HT-29 (cell line): ENCODE results near the gene ADAMTS10. TPM values are rescaled to one million over a fixed set of nuclear protein-coding genes. Genes with fewer than 3 reads are reported as not detected.
"Not testable (repeated sequence)": the region's sequence is repeated elsewhere in the genome, so short reads cannot be mapped to it uniquely, and the experiment has no call there.

Experiments used
- DNase-seq: peaks from one replicate; pipeline ENCODE4 v3.0.0-alpha.2; 2015; ENCODE audit warnings: low spot score
- total RNA-seq: library from RNA; depleted of rRNA; stranded (reverse); fragments of >200 nt; shearing (Covaris generic); gene quantifications from 2 replicates; pipeline ENCODE4 v1.2.3, GENCODE V29; 2014; rRNA removed

Gene ADAMTS10
- total RNA-seq, 1 experiment from 2014 or later: not detected

DNA sequence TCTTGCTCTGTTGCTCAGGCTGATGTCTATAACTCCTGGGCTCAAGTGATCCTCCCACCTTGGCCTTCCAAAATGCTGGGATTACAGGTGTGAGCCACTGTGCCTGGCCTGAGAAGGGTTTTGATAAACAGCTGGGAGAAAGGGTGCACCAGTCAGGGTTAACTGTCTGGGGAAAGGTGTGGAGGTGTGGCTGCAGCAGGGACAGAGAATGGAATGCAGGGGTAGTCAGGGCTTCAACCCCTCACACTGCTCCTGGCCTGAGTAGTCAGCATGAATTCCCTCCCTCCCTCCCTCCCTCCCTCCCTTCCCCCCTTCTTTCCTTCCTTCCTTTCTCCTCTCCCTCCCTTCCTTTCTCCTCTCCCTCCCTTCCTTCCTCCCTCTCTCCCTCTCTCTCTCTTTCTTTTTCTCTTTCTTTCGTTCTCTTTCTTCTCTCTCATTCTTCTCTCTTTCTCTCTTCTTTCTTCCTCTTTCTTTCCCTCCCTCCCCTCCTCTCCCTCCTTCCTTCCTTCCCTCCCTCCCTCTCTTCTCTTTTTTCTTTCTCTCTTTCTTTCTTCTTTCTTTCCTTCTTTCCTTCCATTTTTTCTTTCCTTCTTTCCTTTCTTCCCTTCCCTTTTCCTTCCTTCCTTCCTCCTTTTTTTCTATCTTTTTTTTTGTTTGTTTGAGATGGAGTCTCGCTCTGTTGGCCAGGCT lies 49.3 kb downstream of the ADAMTS10 start:
- DNase-seq: no peak

DNA sequence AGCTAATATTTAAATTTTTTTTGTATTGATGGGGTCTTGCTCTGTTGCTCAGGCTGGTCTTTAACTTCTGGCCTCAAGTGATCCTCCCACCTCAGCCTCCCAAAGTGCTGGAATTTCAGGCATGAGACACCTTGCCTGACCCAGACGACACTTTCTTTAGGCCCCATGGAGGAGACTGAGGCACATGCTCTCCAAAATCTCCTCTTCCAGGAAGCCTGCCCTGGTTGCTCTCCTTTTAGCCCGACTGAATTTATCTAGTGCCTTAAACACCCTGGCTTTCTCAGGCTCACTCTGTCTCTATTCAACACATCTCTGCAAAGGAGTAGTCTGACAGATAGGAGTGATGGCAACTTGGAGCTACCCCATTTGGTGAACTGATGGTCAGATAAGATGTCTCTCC lies 52.2 kb downstream of the ADAMTS10 start:
- no peak for DNase-seq

DNA sequence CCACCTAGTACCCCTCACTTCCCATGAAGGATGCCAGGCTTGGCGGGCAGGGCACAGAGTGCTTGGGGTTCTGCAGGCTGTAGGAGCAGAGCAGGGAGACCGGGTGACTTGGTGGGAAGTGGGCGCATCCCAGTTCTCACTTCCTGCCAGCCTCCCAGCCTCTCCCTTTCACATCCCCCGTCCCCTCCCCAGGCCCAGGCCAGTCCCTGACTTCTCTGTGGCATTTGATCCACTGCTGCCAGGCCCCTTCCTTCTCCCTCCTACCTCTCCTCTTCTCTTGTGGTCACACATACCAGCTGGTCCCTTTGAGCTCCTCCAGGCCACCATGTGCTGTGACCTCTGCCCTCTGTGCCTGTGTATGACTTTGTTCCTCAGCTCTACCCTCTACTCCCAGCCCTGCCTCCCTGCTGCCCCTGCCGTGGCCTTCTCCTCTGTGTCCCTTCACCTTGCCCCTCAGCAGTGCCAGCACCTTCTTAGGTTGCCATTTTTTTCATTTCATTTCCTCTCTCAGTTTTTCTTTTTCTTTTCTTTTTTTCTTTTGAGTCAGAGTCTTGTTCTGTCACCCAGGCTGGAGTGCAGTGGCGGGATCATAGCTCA lies 52.8 kb downstream of the ADAMTS10 start:
- no peak for DNase-seq

DNA sequence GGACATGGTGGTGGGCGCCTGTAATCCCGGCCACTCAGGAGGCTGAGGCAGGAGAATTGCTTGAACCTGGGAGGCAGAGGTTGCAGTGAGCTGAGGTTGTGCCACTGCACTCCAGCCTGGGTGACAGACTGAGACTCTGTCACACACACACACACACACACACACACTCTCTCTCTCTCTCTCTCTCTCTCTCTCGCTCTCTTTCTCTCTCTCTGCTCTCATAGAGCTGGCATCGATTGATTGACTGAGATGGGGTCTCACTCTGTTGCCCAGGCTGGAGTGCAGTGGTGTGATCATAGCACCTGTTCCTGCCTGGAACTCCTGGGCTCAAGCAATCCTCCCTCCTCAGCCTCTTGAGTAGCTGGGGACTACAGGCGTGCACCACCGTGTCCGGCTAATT lies 56.8 kb downstream of the ADAMTS10 start:
- DNase-seq: not testable (repeated sequence)

DNA sequence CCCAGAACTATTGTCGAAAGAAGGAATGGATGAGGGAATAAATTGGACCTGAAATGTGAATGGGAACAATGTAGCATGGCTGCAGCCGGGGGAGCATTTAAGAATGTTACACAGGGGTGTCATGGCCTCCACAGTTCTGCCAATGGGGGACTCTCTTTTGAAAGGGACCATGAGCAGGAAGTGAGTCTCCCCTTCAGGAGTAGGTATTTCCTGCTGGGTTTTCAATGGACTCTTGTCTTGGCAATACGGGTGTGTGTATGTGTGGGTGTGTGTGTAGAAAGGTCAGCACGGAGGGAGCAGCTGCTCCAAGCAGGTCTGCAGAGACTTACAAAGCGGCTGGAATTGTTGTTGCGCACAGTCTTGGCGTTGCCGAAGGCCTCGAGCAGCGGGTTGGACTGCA lies 57.7 kb downstream of the ADAMTS10 start:
- DNase-seq: peak; percentile 45

DNA sequence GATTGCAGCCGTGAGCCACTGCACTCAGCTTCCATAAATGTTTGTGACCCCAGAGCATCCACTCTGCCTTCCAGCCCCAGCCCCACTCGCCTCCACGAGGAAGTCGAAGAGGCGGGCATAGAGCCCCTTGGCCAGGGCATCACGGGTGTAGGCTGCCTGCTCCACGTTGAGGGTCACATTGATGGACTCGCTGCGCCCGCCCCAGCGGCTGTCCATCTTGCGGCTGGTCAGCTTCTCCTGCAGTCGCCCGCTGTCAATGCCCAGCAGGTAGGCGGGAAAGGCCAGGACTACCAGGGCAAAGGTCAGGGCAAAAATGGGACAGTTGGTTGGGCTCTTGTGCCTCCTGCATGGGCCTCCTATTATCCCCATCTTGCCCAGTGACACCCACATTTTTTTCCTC lies 60.4 kb downstream of the ADAMTS10 start:
- no peak for DNase-seq

DNA sequence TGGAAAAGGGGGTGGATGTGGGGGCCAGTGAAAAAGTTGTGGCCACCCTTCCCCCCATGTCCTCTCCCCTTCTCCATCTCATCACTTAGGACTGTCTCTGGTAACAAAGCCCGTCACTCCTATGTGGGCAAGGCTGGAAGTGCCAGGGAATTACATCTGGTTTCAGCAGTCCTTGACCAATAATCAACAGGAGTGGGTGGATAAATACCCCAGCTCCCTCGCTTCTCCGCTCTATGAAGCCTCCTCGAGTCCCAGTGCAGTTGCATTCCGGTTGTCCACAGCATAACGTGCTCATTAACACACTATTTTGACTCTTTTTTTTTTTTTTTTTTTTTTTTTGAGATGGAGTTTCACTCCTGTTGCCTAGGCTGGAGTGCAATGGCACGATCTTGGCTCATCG lies 64.8 kb downstream of the ADAMTS10 start:
- no peak for DNase-seq

DNA sequence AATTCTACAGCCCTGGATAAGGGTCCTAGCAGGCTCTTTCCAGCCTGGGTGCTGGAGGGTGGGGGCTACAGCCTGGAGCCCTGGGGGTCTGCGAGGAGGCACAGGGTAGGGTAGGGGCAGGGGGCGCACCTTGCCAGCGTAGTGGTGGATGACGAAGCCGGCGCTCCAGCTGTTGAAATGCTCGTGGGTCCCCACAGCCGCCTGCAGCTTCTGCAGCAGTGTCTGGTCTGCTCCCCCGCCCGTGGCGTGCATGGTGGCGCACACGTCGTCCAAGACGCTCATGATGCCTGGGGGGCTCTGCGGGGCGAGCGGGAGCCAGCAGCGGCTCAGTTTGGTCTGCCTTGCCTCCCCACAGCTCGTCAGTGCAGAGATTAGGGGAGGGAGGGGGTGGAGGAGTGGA lies 66.3 kb downstream of the ADAMTS10 start:
- no peak for DNase-seq

DNA sequence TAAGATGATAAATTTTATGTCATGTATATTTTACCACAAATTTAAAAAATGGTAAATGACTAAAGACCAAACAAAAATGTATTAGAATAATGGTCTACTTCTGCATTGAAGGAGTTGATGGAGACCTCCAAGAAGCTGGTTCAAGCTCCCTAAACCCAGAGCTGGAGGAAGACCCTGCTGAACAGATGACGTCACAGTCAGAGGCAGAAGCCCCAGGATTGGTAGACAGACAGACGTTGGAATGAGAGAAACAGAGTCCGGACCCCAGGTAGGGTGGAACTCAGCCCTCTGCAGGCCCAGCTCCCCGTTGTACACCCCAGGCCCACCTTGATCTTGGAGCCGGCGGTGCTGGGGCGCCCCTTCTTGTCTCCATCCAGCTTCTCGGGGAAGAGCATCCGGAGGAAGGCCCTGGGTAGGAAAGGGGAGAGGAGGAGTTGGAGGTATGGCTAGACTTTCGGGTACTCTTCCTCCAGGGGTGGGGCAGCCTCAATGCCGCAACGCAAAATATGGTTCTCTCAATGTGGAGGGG lies 70.8 kb downstream of the ADAMTS10 start:
- DNase-seq: no peak

DNA sequence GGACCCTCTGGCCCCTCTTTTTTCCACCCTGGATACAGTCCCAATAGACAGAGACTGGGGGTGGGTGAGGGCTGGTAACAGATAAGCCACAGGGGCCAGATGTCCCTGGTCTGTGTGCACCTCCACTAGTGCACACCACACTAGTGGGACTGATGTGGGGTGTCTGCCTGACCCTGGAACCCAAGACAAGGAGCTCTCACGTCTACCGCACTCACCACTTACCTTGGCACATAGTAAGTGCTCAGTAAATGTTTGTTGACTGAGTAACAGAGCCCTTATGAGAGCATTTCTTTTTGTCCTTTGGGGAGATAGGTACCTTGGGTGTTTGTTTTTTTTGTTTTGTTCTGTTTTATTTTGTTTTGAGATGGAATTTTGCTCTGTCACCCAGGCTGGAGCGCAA lies 73.4 kb downstream of the ADAMTS10 start:
- no peak for DNase-seq

DNA sequence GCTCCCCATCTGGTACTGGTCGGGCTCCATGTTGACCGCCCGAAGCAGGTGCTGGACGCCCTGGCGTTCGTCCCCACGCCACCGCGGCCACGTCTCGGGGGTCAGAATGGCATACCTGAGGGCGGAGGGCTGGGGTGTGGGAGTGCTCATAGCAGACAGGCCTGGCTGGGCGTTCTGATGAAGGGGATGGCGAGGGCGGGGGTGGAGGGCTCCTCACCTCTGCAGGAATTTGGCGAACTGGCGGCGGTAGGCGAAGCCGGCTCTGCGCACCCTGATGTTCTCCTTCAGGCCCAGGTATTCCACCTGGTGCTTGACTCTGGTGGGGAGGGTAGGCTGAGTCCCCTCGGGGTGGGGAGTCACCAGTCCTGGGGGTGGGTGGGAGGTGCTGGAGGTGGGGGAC lies 74.2 kb downstream of the ADAMTS10 start:
- DNase-seq: no peak

DNA sequence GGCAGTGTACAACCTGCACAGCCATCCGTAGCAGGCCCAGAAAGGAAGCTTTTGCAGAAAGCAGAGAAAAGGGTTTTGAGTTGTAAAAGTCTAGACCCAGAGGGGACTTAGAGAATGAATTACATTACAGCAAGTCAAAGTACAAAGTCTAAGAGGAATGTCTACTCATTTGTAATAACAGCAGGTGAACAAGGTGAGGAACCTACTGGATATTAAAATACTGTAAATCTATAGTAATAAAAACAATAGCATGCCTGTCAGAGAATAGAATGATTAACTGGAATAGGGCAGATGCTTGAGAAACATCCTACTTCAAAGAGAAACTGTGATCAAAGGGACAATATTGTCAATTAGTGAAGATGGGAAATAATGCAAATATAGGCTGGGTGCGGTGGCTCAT lies 78.3 kb downstream of the ADAMTS10 start:
- no peak for DNase-seq

DNA sequence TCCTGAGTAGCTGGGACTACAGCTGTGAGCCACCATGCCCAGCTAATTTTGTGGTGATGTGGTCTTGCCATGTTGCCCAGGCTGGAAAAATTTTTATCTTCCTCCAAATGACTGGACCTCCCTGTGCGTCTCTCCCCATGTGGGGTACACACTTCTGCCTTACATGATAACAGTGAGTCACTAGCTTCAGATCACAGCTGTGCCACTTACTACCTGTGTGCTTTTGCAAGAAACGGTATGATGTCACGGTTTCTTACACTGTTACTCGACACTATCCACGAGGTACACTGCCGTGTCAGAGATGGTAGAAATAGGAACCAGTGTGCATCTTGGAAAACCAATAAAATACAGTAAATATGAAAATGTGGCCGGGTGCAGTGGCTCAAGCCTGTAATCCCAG lies 79.0 kb downstream of the ADAMTS10 start:
- no peak for DNase-seq

Other genes with a start within 250 kb of the ADAMTS10 start
- gene ANGPTL4, start 246.6 kb downstream of the ADAMTS10 start, total RNA-seq: 0.20 TPM in 1 of 2 replicates, not detected in the other
- gene RAB11B, start 220.4 kb downstream of the ADAMTS10 start, total RNA-seq: 24.0 and 37.1 TPM in 2 replicates
- 20.0 and 25.2 TPM in 2 replicates for gene MARCHF2, start 197.4 kb downstream of the ADAMTS10 start, total RNA-seq
- 162 and 178 TPM in 2 replicates for gene HNRNPM, start 165.7 kb downstream of the ADAMTS10 start, total RNA-seq
- not detected in 2 replicates for gene PRAM1, start 108.1 kb downstream of the ADAMTS10 start, total RNA-seq
- 9.8 and 15.7 TPM in 2 replicates for gene ZNF414, start 96.5 kb downstream of the ADAMTS10 start, total RNA-seq
- not detected in 2 replicates for gene MYO1F, start 33.3 kb downstream of the ADAMTS10 start, total RNA-seq
- gene NFILZ, start 19.9 kb upstream of the ADAMTS10 start, total RNA-seq: not detected in 2 replicates
- not detected in 2 replicates for gene ACTL9, start 88.1 kb upstream of the ADAMTS10 start, total RNA-seq
- gene OR2Z1, start 110.9 kb upstream of the ADAMTS10 start, total RNA-seq: not detected in 2 replicates
- 9.4 and 14.8 TPM in 2 replicates for gene ZNF558, start 221.6 kb upstream of the ADAMTS10 start, total RNA-seq
- gene MBD3L1, start 221.7 kb upstream of the ADAMTS10 start, total RNA-seq: not detected in 2 replicates